ENCODE measurements around the gene FRS2.
"Not testable (repeated sequence)": the region's sequence is repeated elsewhere in the genome, so short reads cannot be mapped to it uniquely, and the experiment has no call there.

Gene FRS2, protein sequence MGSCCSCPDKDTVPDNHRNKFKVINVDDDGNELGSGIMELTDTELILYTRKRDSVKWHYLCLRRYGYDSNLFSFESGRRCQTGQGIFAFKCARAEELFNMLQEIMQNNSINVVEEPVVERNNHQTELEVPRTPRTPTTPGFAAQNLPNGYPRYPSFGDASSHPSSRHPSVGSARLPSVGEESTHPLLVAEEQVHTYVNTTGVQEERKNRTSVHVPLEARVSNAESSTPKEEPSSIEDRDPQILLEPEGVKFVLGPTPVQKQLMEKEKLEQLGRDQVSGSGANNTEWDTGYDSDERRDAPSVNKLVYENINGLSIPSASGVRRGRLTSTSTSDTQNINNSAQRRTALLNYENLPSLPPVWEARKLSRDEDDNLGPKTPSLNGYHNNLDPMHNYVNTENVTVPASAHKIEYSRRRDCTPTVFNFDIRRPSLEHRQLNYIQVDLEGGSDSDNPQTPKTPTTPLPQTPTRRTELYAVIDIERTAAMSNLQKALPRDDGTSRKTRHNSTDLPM

DNA sequence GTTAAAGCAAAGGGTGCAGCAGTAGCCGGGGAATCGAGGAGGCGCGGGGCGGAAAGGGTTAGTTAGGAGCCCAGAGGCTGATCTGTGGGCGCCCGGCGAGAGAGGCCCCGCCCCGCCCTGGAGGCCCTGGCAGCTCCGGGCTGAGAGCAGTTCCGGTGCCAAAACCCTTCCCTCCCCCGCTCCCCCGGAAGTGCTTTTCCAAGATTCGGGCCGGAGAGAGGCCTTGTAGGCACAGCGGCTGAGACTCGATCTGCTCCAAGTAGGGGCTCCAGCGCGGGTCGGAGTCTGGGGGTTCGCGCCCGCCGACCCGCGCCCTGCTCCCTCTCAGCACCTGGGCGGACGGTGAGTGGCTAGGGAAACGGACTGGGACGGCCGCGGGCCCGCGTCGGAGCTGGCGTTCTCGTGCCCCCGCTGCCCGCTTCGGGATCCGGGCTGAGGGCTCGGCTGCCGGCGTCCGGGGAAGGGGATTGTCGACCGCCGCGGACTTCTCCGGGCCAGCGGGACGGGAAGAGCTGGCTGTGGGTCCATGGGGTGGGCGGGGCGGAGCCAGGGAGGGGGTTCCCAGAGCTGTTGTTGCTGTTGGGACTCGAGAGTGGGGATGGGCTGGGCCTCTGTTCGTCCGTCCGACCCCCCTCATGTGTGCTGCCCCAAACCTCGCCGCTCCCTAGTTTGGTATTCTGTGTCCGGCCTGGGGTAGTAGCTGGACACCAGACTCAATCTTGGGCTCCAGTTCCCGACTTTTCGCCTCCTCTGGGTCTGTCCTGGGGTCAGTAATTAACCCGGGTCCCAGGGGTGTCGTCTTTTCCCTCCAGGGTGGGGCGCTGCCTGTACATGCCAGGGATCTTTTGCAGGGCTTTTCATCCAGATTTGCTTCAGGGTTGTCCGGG is at the start of gene FRS2:
Gene FRS2, plus strand, starts transcription at position 200 of the 887 bp plus-strand sequence. CDS start 98,643 bp downstream, outside the sequence.
- in situ Hi-C loops (cut with HindIII; ENCODE audit: low sequenced_read_pairs): no loop called here

DNA sequence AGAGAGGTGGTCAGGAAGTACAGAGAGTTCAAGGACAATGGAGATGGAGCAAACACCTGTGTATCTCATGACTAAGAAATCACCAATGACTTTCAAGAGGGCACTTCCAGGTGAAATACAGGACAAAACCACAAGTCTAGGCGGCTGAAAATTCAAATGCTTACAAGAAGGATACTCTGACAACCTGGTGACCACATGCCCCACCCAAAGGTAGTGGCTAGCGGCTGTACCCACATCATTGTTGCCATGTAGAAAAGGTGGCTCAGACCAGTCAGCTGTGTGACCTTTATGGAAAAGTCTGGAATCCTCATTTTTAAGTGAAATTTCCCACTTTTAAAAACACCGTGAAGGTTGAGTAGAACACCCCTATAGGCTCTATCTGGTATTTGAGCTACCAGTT is 48.6 kb upstream of the FRS2 start:
- in situ Hi-C loops (cut with HindIII; ENCODE audit: low sequenced_read_pairs): no loop called here

DNA sequence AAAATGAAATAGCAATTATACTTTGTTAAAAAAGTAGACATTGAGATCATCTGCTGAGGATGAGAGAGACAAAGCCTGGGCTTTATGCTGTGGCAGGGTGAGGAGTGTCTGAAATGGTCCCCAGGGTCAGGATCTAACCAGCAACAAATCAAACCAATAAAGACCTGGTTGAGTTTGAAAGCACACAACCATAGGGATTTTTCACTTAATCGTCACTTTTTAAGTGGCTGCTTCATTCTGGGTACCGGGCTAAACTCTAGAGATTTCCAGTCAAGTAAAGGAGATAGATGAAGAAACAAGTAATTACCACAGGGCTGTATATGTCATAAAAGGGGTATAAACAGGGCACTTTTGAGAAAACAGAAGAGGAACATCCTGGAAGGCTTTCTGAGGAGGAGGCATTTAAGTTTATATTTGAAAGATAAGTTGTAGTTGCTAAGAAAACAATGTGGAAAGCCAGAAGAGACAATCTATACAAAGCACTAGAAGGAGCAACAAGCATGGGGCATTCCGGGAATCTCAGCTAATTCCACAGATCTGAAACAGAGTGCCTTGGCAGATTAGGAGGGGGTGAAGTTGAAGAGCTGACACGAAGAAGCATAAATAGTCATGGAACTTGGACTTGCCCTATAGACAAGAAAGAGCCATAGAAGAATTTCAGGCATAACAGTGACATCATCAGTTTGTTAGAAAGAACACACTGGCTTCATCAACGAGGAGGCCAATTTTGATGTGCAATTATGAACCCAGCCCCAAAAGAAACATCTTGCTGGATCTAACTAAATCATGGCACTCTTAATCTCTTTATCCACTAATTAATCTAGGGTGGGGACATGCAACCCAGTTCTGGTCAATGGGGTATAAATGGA is 46.9 kb upstream of the FRS2 start:
- in situ Hi-C loops (cut with HindIII; ENCODE audit: low sequenced_read_pairs): no loop called here

DNA sequence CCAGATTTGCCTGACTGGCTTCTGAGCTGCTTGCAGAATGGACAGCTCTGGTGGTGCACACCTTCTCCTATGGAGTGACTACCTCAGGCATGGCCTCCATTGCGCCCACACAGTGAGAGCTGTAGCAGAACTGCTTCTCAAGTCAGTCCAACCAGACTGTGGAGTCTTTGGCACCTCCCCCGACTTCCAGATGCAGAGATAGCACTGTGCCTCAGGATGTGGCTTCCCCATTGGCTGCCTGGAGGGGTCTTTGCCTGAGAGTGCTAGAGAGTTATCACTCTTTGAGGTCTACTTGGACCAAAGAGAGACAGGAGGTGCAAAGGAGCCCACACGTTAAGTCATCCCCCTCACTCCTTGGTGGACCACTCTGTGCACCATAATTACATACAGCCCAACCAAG is 44.8 kb upstream of the FRS2 start:
- in situ Hi-C loops (cut with HindIII; ENCODE audit: low sequenced_read_pairs): no loop called here

DNA sequence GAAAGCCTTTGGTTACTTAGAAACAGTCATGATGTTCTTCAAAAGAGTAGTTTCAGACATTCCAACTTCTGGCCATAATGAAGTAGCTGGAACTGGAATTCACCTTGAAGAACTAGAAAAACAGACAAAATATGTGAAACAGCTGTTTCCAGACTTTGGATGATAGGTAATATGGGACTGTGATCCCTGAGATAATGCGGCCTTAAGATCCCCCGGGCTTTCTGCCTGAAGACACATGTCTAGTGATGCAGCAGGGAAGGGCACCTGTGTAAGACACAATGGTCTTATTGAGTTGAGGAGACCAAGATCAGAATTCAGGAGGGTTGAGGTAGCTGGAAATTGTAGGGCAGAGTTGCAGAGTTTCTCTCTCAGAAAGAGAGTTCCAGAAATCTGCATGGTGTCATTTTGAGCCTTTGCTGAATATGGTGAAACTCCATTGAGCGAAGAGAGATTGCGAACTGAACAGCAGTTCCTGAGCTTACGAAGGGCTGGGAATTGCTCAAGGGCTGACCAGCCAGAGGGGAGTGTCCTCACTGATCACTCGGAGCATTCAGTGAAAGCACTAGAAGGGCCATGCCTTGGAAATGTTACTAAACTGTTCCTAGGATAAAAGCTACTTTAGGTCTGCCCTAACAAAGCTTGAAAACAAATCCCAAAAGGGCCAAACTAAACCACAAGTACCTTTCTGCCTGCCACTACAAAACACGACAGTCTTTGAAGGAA is 41.7 kb upstream of the FRS2 start:
- in situ Hi-C loops (cut with HindIII; ENCODE audit: low sequenced_read_pairs): no loop called here

DNA sequence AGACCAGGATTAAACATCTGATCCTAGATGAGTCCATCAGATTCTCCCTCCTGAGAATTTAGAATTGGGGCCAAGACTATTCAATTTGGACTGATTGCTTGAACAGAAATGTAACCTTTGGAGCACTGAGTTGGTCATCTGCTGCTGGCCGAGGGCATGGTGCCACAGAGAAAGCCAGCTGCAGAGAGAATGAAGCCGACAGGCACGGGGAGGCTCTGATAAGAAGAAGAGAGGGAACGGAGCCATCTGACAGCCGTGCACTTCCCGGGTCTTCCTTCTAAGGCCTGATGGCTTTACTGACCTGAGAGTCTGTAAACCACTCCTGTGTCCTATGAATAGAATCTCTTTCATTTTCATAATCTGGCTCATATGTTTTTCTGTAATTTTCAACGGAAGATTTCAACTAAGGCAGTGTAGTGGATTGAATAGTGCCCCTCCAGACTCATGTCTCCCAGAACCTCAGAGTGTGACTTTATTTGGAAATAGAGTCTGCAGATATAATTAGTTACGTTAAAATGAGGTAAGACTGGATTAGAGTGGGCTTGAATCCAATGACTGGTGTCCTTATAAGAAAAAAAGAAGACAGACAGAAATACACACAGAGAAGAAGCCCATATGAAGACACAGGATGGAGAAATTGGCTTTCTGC is 39.1 kb upstream of the FRS2 start:
- in situ Hi-C loops (cut with HindIII; ENCODE audit: low sequenced_read_pairs): no loop called here

DNA sequence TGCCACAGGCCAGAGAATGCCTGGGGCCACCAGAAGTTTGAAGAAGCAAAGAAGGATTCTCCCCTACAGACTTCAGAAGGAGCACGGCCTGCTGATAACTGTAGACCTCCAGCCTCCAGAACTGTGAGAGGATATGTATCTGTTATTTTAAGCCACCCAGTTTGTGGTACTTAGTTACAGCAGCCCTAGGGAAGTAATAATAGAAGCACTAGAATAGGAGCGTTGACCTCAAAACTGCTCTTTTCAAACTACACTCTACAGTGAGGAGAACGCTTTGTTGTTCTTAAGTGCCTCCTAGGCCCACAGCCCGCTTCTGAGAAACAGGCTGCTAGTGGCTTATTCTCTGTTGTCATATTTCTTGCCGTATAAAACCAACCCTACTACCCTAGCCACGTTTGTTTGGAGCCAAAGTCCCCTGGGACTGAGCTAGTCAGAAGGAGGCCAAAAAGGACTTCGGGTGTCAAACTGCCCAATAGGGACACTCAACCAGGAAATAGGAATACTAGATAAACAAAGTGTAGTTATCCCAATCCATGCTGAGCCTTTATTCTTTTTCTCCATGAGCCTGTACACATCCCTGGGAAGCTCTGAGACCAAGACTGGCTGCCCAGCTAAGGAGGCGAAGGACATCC is 38.5 kb upstream of the FRS2 start:
- in situ Hi-C loops (cut with HindIII; ENCODE audit: low sequenced_read_pairs): no loop called here

DNA sequence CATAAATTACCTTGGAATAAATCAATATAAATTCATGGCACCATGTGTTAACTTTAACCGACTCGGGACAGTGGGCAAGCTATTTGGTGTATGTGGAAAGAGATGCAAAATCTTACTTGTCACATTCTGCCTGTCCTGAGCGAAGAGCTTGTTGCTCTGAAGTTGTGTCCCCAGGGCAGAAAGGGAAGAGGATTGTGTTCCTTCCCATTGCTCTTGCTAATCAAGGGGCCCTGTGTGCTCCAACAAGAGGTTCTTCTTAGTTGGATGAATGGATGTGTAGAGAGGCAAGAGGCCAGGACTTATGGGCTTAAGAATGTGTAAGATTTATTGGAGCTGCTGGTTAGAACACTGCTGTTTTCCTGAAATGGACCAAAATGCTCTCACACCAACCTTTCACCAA is 36.5 kb upstream of the FRS2 start:
- in situ Hi-C loops (cut with HindIII; ENCODE audit: low sequenced_read_pairs): no loop called here

DNA sequence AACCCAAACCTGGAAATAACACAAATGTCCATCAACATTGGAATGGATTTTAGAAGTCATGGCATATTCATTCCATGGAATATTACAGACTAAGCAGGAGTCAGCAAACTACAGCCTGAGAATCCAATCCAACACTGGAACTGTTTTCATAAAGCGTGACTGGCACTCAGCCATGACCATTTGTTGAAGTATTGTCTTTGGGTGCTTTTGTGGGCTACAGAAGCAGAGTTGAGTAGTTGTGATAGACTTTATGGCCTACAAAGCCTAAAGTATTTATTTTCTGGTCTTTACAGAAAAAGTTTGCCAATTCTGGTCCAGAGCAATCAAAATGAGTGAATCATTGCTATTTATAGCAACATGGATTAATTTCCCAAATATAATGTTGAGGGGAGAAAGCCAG is 34.5 kb upstream of the FRS2 start:
- in situ Hi-C loops (cut with HindIII; ENCODE audit: low sequenced_read_pairs): no loop called here

DNA sequence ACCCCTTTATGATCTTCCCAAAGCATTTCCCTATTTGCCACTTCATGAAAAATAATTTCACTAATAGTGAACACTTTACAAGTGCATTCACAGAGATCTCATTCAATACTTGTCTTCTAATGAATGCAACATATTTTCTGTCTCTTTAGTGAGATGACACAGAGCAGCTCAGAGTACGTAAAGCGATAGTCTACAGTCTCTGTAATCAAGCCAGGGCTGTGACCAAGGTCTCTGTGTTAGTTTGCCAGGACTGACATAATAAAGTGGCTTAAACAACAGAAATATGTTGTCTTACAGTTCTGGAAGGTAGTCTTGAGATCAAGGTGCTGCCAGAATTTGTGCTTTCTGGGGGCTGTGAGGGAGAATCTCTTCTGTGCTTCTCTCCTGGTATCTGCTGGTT is 33.1 kb upstream of the FRS2 start:
- in situ Hi-C loops (cut with HindIII; ENCODE audit: low sequenced_read_pairs): no loop called here

DNA sequence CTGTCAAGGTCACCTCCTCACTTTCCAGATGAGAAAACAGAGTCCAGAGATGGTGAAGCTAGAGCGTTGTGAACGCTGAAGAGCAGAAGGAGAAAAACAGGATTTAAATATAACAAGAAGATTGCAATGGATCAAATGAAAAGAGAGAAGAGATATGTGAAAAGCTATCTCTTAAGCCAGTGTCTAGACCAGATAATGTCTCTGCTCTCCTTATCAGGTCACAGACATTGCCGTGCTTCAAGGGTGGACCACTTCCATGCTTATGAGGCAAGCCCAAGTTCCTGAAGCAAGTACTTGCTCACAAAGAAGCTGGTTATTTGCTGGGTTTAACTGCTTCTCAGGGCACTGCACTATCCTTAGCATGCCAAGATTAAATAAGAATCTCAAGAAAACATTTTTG is 31.6 kb upstream of the FRS2 start:
- in situ Hi-C loops (cut with HindIII; ENCODE audit: low sequenced_read_pairs): no loop called here

DNA sequence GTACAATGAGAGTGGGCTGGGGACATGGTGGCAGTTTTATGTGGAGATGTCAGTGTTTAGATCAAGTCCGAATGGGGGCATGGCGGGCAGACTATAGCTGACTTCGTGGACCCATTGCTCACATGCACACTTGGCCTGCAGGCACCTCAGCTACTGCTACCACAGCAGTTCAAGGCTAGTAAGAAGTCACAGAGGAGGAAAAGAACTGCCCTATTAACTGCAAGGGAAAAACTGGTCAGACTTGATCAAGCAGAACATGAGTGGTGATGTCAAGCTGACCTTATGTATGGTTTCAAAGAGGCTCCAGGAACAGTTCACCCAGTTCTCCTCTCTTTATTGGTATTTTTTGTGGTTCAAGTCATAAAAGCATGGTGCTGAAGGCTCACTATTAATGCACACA is 30.2 kb upstream of the FRS2 start:
- in situ Hi-C loops (cut with HindIII; ENCODE audit: low sequenced_read_pairs): no loop called here

DNA sequence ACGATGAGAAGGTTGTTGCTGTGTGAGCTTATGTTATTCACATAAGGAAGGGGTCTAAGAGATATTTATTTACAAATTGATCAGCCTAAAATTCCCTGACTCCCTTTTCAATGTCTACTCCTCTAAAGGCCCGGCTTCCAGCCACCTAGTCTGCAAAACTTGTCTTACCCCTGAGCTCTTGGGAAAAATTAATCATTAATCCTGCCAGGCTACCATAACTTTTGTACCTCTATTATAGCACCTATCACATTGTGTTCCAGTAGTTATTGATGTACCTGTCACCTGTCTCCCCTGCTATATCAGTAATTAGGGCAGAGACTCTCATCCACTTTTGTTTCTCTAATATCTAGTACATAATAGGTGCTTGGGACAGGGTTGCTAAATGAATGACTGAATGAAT is 29.3 kb upstream of the FRS2 start:
- in situ Hi-C loops (cut with HindIII; ENCODE audit: low sequenced_read_pairs): no loop called here

DNA sequence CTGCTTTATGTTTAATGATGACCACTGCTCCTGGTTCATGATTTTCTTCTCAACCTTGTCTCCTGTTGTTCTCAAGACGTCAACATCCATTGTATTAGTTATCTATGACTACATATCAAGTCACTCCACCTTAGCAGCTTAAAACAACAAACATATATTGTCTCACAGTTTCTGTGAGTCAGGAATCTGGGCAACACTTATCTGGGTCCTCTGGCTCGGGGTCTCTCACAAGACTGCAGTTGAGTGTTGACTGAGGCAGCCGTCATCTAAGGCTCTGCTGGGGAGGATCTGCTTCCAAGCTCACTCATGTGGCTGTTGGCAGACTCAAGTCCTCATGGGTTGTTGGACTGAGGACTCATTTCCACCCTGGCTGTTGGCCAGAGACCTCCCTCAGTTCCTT is 27.3 kb upstream of the FRS2 start:
- in situ Hi-C loops (cut with HindIII; ENCODE audit: low sequenced_read_pairs): no loop called here

DNA sequence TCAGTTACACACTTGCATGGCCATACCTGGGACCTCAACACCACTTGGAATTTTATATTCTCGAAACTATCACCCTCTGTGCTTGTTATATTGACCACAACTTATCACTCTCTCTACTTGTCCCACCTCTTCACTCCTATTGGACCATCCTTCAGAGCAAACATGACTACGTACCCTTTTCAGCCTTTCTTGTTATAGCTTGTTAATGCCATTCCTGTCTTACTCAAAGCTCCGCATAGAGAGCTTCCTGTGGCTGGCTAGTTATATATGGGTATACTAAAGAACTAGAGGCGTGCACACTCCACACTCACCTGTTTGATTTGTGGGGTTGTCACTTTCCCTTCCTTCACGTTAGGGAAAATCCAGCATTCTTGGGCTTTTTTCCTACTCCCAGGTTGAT is 26.3 kb upstream of the FRS2 start:
- in situ Hi-C loops (cut with HindIII; ENCODE audit: low sequenced_read_pairs): no loop called here

DNA sequence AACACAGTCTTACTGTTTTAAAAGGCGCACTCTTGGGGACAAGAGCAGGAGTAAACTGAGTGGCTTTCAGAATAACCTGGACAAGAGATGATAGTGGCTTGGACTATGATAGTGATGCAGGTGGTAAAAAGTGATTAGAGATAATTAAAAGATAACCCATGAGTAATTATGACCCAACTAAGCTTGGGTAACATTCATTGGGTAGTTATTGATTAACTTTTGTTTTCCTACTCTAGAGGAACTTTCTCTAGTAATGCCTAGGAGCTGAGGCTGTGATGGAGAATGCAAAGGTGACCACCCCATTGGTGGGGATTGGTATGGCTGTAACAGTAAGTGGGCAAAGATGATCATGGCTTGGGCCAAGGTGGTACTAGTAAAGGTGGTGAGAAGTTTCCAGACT is 22.3 kb upstream of the FRS2 start:
- in situ Hi-C loops (cut with HindIII; ENCODE audit: low sequenced_read_pairs): no loop called here

DNA sequence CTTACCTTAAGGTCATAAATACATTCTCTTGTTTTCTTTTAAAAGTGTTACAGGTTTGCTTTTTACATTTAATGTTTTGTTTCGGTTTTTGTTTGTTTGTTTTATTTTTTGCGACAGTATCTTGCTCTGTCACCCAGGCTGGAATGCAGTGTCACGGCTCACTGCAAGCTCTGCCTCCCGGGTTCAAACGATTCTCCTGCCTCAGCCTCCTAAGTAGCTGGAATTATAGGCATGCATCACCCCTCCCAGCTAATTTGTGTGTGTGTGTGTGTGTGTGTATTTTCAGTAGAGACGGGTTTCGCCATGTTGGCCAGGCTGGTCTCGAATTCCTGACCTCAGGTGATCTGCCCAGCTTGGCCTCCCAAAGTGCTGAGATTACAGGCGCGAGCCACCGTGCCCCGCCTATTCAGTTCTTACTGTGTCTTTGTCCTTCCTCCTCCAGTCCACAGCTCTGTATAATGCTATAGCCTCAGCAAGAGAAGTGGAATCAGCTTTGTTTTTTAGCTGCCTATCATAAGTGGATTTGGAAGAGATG is 17.5 kb upstream of the FRS2 start:
- in situ Hi-C loops (cut with HindIII; ENCODE audit: low sequenced_read_pairs): not testable (repeated sequence)

DNA sequence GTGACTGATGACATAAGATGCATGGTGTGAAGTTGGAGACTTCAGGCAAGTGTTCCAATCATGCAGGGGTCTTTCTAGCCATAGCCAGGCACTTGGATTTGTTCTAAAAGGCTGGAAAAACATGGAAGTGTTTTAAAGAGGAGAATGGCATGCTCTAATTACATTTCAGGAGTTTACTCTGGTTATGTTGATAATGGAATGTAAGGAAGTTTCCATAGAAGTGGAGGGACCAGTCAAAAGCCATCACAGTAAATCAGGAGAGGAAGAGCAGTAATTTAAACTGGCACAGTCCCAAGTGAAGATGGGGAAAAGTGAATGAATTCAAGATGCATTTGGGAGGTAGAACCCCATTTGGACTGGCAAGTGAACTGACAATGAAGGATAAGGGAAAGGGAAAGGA is 13.9 kb upstream of the FRS2 start:
- in situ Hi-C loops (cut with HindIII; ENCODE audit: low sequenced_read_pairs): no loop called here

DNA sequence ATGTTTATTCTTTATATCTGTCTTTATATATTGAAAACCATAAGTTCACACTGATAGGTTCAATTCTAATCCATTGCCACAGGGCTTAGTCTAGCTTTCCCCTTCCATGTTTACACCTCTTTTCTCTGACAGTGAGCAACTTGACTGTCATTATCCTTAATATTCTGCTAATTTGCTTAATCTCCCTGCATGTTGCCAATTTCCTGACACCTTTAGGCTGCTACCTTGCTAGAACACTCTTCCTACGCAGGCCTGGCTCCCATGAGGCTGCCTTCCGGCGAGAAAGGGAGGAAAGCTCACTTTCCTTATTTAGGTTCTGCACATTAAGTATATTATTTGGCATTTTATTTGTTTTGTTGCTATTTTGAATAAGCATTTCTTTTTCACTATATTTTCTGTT is 12.8 kb upstream of the FRS2 start:
- in situ Hi-C loops (cut with HindIII; ENCODE audit: low sequenced_read_pairs): no loop called here

Data from DLD1 (cell line).